Right forelimb (tissue), 1 donor: ENCODE data around the gene CHCHD4.

Experiments
- DNase-seq: peaks from one replicate; pipeline ENCODE4 v3.0.0-alpha.2; 2018

The CHCHD4 gene

GRCh38 chr3:14148041-14148985 lies 23.6 kb upstream of the CHCHD4 start:
- no peak for DNase-seq

- no peak for DNase-seq
Measured at GRCh38 chr3:14147617-14148016, 22.9 kb upstream of the CHCHD4 start.

DNA sequence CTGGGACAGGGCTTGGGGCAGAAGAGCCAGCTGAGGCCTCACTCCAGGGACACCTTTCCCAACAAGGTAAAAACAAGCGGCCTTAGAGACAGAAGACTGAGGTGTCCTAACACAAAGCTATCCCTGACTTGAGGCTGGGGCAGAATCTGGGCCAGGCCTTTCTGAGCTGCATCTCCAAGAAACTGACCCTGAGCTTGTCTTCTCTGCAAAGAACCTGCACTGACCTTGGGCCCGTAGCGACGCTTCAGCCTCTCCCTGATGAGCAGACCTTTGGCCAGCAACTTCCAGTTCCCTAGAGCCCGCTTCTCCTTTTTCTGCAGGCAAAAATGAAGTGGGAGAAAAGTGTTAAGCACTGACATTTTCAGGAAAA lies 22.4 kb upstream of the CHCHD4 start:
- no peak for DNase-seq

DNA sequence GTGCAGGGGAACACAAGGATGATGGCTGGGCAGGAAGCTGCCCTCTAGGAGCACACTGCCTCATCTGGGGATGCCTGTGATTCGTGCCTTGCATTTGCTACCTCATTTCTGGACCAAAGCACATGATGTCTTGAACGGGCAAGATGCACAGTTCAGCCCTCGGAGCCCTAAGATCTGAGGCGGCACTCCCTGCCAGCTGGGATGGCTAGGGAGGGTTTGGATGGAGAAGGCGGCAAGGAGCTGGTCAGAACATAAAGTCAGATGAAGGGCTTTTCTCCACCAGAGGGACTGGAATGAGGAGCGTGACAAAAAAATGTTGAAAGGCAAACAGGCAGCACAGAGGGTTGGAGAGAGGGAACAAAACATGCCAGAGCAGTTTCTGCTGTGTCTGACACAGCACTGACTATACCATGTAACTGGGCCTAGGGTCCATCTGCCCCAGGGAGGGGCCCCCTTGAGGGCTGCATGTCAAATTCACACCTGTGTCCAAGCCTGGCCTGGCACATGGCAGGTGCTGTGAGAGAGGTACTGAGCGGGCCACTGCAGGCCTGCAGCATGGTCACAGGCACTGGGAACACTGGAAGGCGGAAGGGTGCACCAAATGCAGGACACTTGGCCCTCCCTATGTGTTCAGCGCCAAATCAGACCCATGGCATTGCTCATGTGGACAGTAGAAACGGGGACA lies 21.9 kb upstream of the CHCHD4 start:
- no peak for DNase-seq

- DNase-seq, result no peak
Measured at GRCh38 chr3:14145670-14146380, 21.2 kb upstream of the CHCHD4 start.

DNA sequence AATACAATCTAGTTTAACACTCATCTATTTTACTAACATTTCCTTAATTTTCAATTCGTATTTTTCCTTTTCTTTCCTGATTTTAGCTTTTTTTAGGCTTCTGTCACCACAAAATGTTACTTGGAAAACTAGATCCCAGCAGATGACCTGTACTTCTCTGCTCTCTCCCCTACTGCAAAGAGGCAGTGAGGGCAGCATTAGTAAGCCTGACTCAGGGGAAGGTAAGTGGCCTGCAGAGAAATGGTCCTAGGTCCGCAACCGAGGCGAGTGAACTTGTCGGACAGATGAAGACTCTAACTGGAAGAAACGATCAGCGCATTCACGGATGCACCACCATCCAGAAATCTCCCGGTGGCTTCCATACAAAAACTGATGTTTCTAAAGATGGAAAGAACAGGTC lies 20.6 kb upstream of the CHCHD4 start:
- DNase-seq, result no peak

GRCh38 chr3:14144423-14145075 lies 19.9 kb upstream of the CHCHD4 start:
- DNase-seq, result peak; percentile 65

- no peak for DNase-seq
Measured at GRCh38 chr3:14143271-14144225, 18.9 kb upstream of the CHCHD4 start.

- no peak for DNase-seq
Measured at GRCh38 chr3:14142567-14143270, 18.0 kb upstream of the CHCHD4 start.

GRCh38 chr3:14141602-14142341 lies 17.1 kb upstream of the CHCHD4 start:
- DNase-seq, result no peak

DNA sequence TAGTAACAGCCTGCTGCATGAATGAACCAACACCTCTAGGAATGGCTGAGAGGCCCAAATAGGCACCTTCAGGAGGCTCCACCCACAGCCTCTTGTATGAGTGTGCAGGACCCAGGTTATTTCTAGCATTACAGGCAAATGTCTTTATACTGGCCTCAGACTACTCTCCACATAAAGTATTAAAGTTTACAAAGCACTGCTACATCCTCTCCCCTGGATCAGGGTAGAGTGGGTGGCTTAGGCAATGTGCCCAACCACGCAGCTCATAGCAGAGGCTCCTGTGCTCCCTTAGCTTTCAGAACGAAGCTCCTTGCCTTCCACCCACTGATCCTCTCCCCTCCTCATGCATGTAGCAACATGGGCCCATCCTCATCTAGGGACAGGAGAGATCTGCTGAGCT lies 16.5 kb upstream of the CHCHD4 start:
- DNase-seq, result no peak

- peak; percentile 15 for DNase-seq
Measured at GRCh38 chr3:14140668-14141067, 16.0 kb upstream of the CHCHD4 start.

GRCh38 chr3:14139771-14140170 lies 15.1 kb upstream of the CHCHD4 start:
- peak; percentile 34 for DNase-seq

- peak; percentile 21 for DNase-seq
Measured at GRCh38 chr3:14138878-14139655, 14.4 kb upstream of the CHCHD4 start.

DNA sequence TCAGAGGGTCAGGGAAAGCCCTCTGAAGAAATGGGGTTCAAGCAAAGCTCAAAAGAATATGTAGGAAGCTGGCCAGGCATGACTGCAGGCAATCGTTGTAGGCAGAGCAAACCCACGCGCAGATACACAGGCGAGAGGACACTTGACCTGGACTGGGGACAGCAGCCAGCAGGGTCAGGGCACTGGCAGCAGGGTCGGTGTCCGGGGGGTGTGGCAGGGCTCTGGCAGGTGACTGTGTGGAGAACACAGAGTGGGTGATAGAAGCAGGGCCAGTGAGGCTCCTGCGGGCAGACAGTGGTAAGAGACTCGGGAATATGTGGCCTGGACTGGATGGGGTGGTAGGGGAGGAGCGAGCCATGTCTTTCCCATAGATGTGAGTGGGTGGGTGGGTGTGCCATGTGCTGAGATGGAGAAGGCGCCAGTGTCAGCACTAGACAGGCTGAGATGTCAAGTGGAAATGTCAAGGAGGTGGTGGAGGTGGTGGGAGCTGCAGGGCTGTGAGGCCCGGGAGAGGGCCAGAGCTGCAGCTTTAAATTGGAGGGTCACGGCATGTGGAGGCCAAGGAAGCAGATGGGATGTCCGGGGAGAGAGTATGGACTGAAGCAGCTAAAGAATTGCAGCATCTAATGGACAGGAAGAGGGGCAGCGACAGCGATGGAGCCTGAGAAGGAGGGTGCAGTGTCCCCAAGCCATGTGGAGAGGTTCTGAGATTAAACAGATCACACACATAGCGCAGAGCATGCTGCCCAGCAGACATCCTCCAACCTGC lies 13.6 kb upstream of the CHCHD4 start:
- DNase-seq, result peak; percentile 40

GRCh38 chr3:14137445-14137844 lies 12.8 kb upstream of the CHCHD4 start:
- no peak for DNase-seq

- DNase-seq, result no peak
Measured at GRCh38 chr3:14137004-14137403, 12.3 kb upstream of the CHCHD4 start.

GRCh38 chr3:14135581-14135980 lies 10.9 kb upstream of the CHCHD4 start:
- DNase-seq, result no peak

- no peak for DNase-seq
Measured at GRCh38 chr3:14134291-14134690, 9.6 kb upstream of the CHCHD4 start.
